ENCODE data around the gene NOC3L. TPM values are rescaled to one million over a fixed set of nuclear protein-coding genes. Genes with fewer than 3 reads are reported as not detected.

NOC3L gene
- 9.3 TPM for total RNA-seq (ENCODE audit: unreplicated experiment)
- long read RNA-seq, partial matches to known transcripts: 3 of 4 reads
- long read RNA-seq, other reads (novel, unspliced or antisense): 0 of 4 reads

- peak; percentile 80 for TF ChIP-seq CTCF (IDR thresholded peaks at IDR 0.05; ENCODE audit: unreplicated experiment)
- H3K27me3 Mint-ChIP-seq (ENCODE audit: unreplicated experiment): no peaks in the 10 kb centered on the region
- peaks cover 10% of the 10 kb centered on the region for H3K36me3 Mint-ChIP-seq (ENCODE audit: low read depth, unreplicated experiment)
- peak within 1 kb of the TSS; percentile 93 for H3K4me3 Mint-ChIP-seq (ENCODE audit: unreplicated experiment)
- peak; percentile 98 for DNase-seq (ENCODE audit: low spot score)
- no peaks in the 10 kb centered on the region for H3K4me1 Mint-ChIP-seq (ENCODE audit: unreplicated experiment)
- no peaks in the 10 kb centered on the region for H3K9me3 Mint-ChIP-seq (ENCODE audit: unreplicated experiment)
- H3K27ac Mint-ChIP-seq (ENCODE audit: unreplicated experiment): peak within 1 kb of the TSS; percentile 70
Measured at GRCh38 chr10:94362360-94363250, at the start of gene NOC3L. TSS of gene NOC3L (minus strand) at chr10:94362939. CDS start at chr10:94362838, 101 bp downstream.

GRCh38 chr10:94412449-94412848 is 49.7 kb upstream of the NOC3L start:
- no peak for DNase-seq (ENCODE audit: low spot score)
- peaks cover 4% of the 10 kb centered on the region for H3K4me1 Mint-ChIP-seq (ENCODE audit: unreplicated experiment)
- H3K4me3 Mint-ChIP-seq (ENCODE audit: unreplicated experiment): no peak overlapping the region
- no peak overlapping the region for H3K27ac Mint-ChIP-seq (ENCODE audit: unreplicated experiment)
- H3K36me3 Mint-ChIP-seq (ENCODE audit: low read depth, unreplicated experiment): no peaks in the 10 kb centered on the region
- H3K9me3 Mint-ChIP-seq (ENCODE audit: unreplicated experiment): no peaks in the 10 kb centered on the region
- TF ChIP-seq CTCF (IDR thresholded peaks at IDR 0.05; ENCODE audit: unreplicated experiment): no peak
- no peaks in the 10 kb centered on the region for H3K27me3 Mint-ChIP-seq (ENCODE audit: unreplicated experiment)

GRCh38 chr10:94411304-94411703 is 48.6 kb upstream of the NOC3L start:
- Mint-ChIP-seq H3K9me3 (ENCODE audit: unreplicated experiment) (no peaks in the 10 kb centered on the region), H3K27ac (ENCODE audit: unreplicated experiment) (no peak overlapping the region), H3K27me3 (ENCODE audit: unreplicated experiment) (peaks cover 2% of the 10 kb centered on the region), H3K36me3 (ENCODE audit: low read depth, unreplicated experiment) (no peaks in the 10 kb centered on the region), H3K4me3 (ENCODE audit: unreplicated experiment) (no peak overlapping the region), H3K4me1 (ENCODE audit: unreplicated experiment) (peaks cover 4% of the 10 kb centered on the region)
- TF ChIP-seq CTCF (IDR thresholded peaks at IDR 0.05; ENCODE audit: unreplicated experiment): no peak
- no peak for DNase-seq (ENCODE audit: low spot score)

- Mint-ChIP-seq H3K4me1 (ENCODE audit: unreplicated experiment) (peaks cover 4% of the 10 kb centered on the region), H3K36me3 (ENCODE audit: low read depth, unreplicated experiment) (no peaks in the 10 kb centered on the region), H3K4me3 (ENCODE audit: unreplicated experiment) (no peak overlapping the region), H3K27ac (ENCODE audit: unreplicated experiment) (no peak overlapping the region), H3K9me3 (ENCODE audit: unreplicated experiment) (no peaks in the 10 kb centered on the region), H3K27me3 (ENCODE audit: unreplicated experiment) (peaks cover 2% of the 10 kb centered on the region)
- no peak for DNase-seq (ENCODE audit: low spot score)
- TF ChIP-seq CTCF (IDR thresholded peaks at IDR 0.05; ENCODE audit: unreplicated experiment): no peak
Measured at GRCh38 chr10:94409021-94409657, 46.4 kb upstream of the NOC3L start.
